GM19324 (cell line): ENCODE measurements around the gene MUC2.

ENCODE experiments used
- ATAC-seq: cut with Tn5 transposase; IDR thresholded peaks from one replicate; pipeline ENCODE4 v1.9.1; 2021; ENCODE audit warnings: mild to moderate bottlenecking, moderate library complexity; ENCODE audit not compliant: unreplicated experiment, low FRiP score

MUC2 gene

GRCh38 chr11:1085440-1086170, 10.9 kb downstream of the MUC2 start:
- ATAC-seq: no peak

- ATAC-seq: no peak
Observed at GRCh38 chr11:1086171-1087102, 11.8 kb downstream of the MUC2 start.

GRCh38 chr11:1087279-1087960, 12.7 kb downstream of the MUC2 start:
- no peak for ATAC-seq

GRCh38 chr11:1087961-1088926, 13.6 kb downstream of the MUC2 start:
- no peak for ATAC-seq

GRCh38 chr11:1088927-1089737, 14.5 kb downstream of the MUC2 start:
- no peak for ATAC-seq

GRCh38 chr11:1089738-1090599, 15.3 kb downstream of the MUC2 start:
- no peak for ATAC-seq

GRCh38 chr11:1090600-1091331, 16.1 kb downstream of the MUC2 start:
- ATAC-seq: no peak

- no peak for ATAC-seq
Observed at GRCh38 chr11:1091332-1092083, 16.8 kb downstream of the MUC2 start.

- ATAC-seq: no peak
Observed at GRCh38 chr11:1092145-1092670, 17.5 kb downstream of the MUC2 start.

- no peak for ATAC-seq
Observed at GRCh38 chr11:1092919-1093318, 18.2 kb downstream of the MUC2 start.

- ATAC-seq: no peak
Observed at GRCh38 chr11:1099519-1100355, 25.1 kb downstream of the MUC2 start.

- ATAC-seq: no peak
Observed at GRCh38 chr11:1100417-1101245, 26.0 kb downstream of the MUC2 start.

GRCh38 chr11:1101318-1102089, 26.8 kb downstream of the MUC2 start:
- ATAC-seq: no peak
